Thoracic aorta (tissue), 2 donors: Measurements from ENCODE around the gene TNFSF10. TPM values are rescaled to one million over a fixed set of nuclear protein-coding genes. Genes with fewer than 3 reads are reported as not detected.
A peak's percentile ranks its signal among the peaks of the same experiment; 100 is the strongest.

Source experiments
- ATAC-seq: fragments of 150-250 bp; one replicate; pipeline ENCODE4 v1.8.0; 2017; ENCODE audit warnings: low read depth; ENCODE audit not compliant: insufficient number of reproducible peaks, low FRiP score
- DNase-seq: peaks from one replicate; pipeline ENCODE4 v3.0.0-alpha.2; 2020; ENCODE audit warnings: low spot score
- H3K27ac ChIP-seq, 2 donors: fragments of 200-600 bp; sonication (generic); 1 replicate in 1 of 2; 2 replicates in 1 of 2; pipeline ENCODE4 v1.5.1; 2016; ENCODE audit warnings: mild to moderate bottlenecking in 2 of 2, moderate library complexity in 2 of 2
- H3K27me3 ChIP-seq: fragments of 200-600 bp; sonication (generic); replicated peaks from 2 replicates; pipeline ENCODE4 v1.6.0; 2016; ENCODE audit warnings: mild to moderate bottlenecking; ENCODE audit not compliant: insufficient read depth
- H3K36me3 ChIP-seq: fragments of 200-600 bp; sonication (generic); one replicate; pipeline ENCODE4 v1.5.1; 2016
- H3K4me1 ChIP-seq, 2 donors: fragments of 200-600 bp; sonication (generic); 1 replicate in 1 of 2; 2 replicates in 1 of 2; pipeline versions ENCODE4 v1.5.1 to v1.6.0; 2016; ENCODE audit warnings: low read depth in 2 of 2, mild to moderate bottlenecking in 1 of 2; ENCODE audit not compliant: control insufficient read depth in 1 of 2
- H3K4me3 ChIP-seq: fragments of 200-600 bp; sonication (generic); 2 replicates; pipeline ENCODE4 v1.5.1; 2016; ENCODE audit warnings: mild to moderate bottlenecking
- H3K9me3 ChIP-seq: fragments of 200-600 bp; sonication (generic); 2 replicates; pipeline ENCODE4 v1.5.1; 2016
- CTCF ChIP-seq: fragments of 200-600 bp; sonication (generic); IDR thresholded peaks from one replicate; pipeline ENCODE4 v1.5.1; 2019; ENCODE audit warnings: antibody characterized with exemption
- total RNA-seq, 2 donors: library from RNA; depleted of rRNA; stranded (reverse); fragments of >200 nt; gene quantifications; one replicate each; pipeline versions ENCODE4 v1.1.0 to v1.2.3, GENCODE V29; 2016

Gene TNFSF10
- total RNA-seq, 2 donors from 2014 or later: 13.8 to 16.0 TPM

- DNase-seq: no peak
- no peak for ATAC-seq
- Histone ChIP-seq H3K36me3 (no peaks in the 10 kb centered on the region), H3K4me1 (no peaks in the 10 kb centered on the region), H3K9me3 (peaks cover under 1% of the 10 kb centered on the region), H3K4me3 (no peak overlapping the region), H3K27ac (no peak overlapping the region), H3K27me3 (no peaks in the 10 kb centered on the region)
- no peak for TF ChIP-seq CTCF
Observed at GRCh38 chr3:172466553-172467130, 56.6 kb downstream of the TNFSF10 start.

- H3K4me1 ChIP-seq: no peaks in the 10 kb centered on the region
- H3K4me3 ChIP-seq: no peak overlapping the region
- ATAC-seq (no peak), DNase-seq (no peak)
- H3K9me3 ChIP-seq: no peaks in the 10 kb centered on the region
- no peaks in the 10 kb centered on the region for H3K27me3 ChIP-seq
- TF ChIP-seq CTCF: no peak
- H3K27ac ChIP-seq: no peak overlapping the region
- no peaks in the 10 kb centered on the region for H3K36me3 ChIP-seq
Observed at GRCh38 chr3:172465281-172465680, 57.9 kb downstream of the TNFSF10 start.

- Histone ChIP-seq H3K27ac (no peak overlapping the region), H3K27me3 (no peaks in the 10 kb centered on the region), H3K4me1 (no peaks in the 10 kb centered on the region), H3K9me3 (no peaks in the 10 kb centered on the region), H3K4me3 (no peak overlapping the region), H3K36me3 (no peaks in the 10 kb centered on the region)
- TF ChIP-seq CTCF: no peak
- ATAC-seq (no peak), DNase-seq (no peak)
Observed at GRCh38 chr3:172464306-172464705, 58.9 kb downstream of the TNFSF10 start.

- ATAC-seq (no peak), DNase-seq (no peak)
- peak; percentile 65 for TF ChIP-seq CTCF
- no peak overlapping the region for H3K4me3 ChIP-seq
- no peaks in the 10 kb centered on the region for H3K36me3 ChIP-seq
- no peaks in the 10 kb centered on the region for H3K4me1 ChIP-seq
- no peak overlapping the region for H3K27ac ChIP-seq
- no peaks in the 10 kb centered on the region for H3K9me3 ChIP-seq
- H3K27me3 ChIP-seq: no peaks in the 10 kb centered on the region
Observed at GRCh38 chr3:172461530-172462138, 61.6 kb downstream of the TNFSF10 start.

- no peaks in the 10 kb centered on the region for H3K27me3 ChIP-seq
- ATAC-seq (no peak), DNase-seq (no peak)
- no peaks in the 10 kb centered on the region for H3K9me3 ChIP-seq
- H3K27ac ChIP-seq: no peak overlapping the region
- no peak for TF ChIP-seq CTCF
- H3K4me3 ChIP-seq: no peak overlapping the region
- no peaks in the 10 kb centered on the region for H3K4me1 ChIP-seq
- no peaks in the 10 kb centered on the region for H3K36me3 ChIP-seq
Observed at GRCh38 chr3:172456404-172456803, 66.8 kb downstream of the TNFSF10 start.

Other genes starting within 250 kb of the TNFSF10 start
- gene GHSR, start 75.0 kb downstream of the TNFSF10 start, total RNA-seq: not detected
- 10 to 100 TPM in 1 of 2 donors, 1 to 10 TPM in 1; 7.1 to 22.7 TPM for gene NCEH1, start 187.6 kb upstream of the TNFSF10 start, total RNA-seq
- 10 to 100 TPM in 1 of 2 donors, 1 to 10 TPM in 1; 4.5 to 14.0 TPM for gene ECT2, start 227.3 kb upstream of the TNFSF10 start, total RNA-seq